HFFc6 (cell line): ENCODE results near the gene ENPP4. TPM values are rescaled to one million over a fixed set of nuclear protein-coding genes. Genes with fewer than 3 reads are reported as not detected.

ENCODE experiments used
- DNase-seq: peaks from one replicate; pipeline ENCODE4 v3.0.0-alpha.2; 2018
- H3K27ac Mint-ChIP-seq: 2 replicates; pipeline ENCODE4 v1.8.0; 2020; ENCODE audit warnings: mild to moderate bottlenecking, mixed read lengths
- H3K27me3 Mint-ChIP-seq: 2 replicates; pipeline ENCODE4 v1.8.0; 2021; ENCODE audit warnings: mild to moderate bottlenecking, moderate library complexity, mixed read lengths; ENCODE audit not compliant: insufficient read depth
- H3K36me3 Mint-ChIP-seq: 2 replicates; pipeline ENCODE4 v1.8.0; 2021; ENCODE audit warnings: low read depth, mixed read lengths
- H3K4me1 Mint-ChIP-seq: 2 replicates; pipeline ENCODE4 v1.8.0; 2020; ENCODE audit warnings: low read depth, mixed read lengths
- H3K4me3 Mint-ChIP-seq: 2 replicates; pipeline ENCODE4 v1.8.0; 2020; ENCODE audit warnings: mild to moderate bottlenecking, moderate library complexity, mixed read lengths
- H3K9me3 Mint-ChIP-seq: 2 replicates; pipeline ENCODE4 v1.8.0; 2020; ENCODE audit warnings: mild to moderate bottlenecking, mixed read lengths
- total RNA-seq, 6 experiments: library from RNA; stranded (reverse); fragmentation: NEBNext Ultra II Directional; extraction: Animal tissue kit (Norgen Biotek cat#: 25700); gene quantifications; 2 replicates in 1 of 6; 3 replicates in 5 of 6; pipeline ENCODE4 v1.2.3, GENCODE V29; 2021
- TF ChIP-seq, protein P1 (sequence below): fragments of 200-600 bp; sonication (generic); IDR thresholded peaks from 2 replicates; pipeline ENCODE4 v1.5.0; 2021; ENCODE audit warnings: antibody characterized with exemption, mild to moderate bottlenecking

ENPP4 gene
- total RNA-seq, 6 experiments from 2014 or later = 0.05 TPM; not detected in 5

DNA sequence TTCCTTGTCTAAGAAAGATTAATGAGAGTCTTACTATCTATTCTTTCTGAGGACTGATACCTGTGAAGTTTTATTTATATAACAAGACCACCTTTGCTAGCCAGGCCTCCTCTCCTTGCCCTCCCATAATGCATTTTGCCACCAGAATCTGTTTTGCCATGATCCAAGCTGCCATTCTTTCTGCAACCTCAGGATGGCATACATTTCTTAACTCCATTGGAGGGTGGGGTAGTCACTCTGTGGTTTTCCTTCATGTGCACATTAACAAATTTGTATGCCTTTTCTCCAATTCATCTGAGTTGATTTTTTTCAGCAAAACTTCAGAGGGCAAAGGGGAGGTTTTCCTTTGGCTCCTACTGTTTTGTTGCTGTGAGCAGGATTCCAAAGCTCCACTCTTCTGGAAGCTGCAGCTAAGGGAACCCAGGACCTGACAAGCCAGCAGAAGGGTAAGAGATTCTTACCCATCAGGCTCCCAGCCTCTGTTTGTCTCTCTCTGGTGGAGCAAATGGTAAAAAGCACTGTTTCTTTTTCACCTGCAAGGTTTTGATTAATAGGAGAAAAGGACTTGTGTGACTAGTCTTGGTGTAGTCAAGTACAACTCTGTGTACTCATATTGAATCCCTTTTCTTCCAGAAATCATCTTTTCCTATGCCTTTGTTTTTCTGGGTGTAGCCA lies 26.2 kb upstream of the ENPP4 start:
- Mint-ChIP-seq H3K27me3 (no peaks in the 10 kb centered on the region), H3K4me3 (no peak overlapping the region), H3K4me1 (no peaks in the 10 kb centered on the region), H3K36me3 (no peaks in the 10 kb centered on the region), H3K9me3 (peaks cover 10% of the 10 kb centered on the region), H3K27ac (no peak overlapping the region)
- TF ChIP-seq, protein P1, sequence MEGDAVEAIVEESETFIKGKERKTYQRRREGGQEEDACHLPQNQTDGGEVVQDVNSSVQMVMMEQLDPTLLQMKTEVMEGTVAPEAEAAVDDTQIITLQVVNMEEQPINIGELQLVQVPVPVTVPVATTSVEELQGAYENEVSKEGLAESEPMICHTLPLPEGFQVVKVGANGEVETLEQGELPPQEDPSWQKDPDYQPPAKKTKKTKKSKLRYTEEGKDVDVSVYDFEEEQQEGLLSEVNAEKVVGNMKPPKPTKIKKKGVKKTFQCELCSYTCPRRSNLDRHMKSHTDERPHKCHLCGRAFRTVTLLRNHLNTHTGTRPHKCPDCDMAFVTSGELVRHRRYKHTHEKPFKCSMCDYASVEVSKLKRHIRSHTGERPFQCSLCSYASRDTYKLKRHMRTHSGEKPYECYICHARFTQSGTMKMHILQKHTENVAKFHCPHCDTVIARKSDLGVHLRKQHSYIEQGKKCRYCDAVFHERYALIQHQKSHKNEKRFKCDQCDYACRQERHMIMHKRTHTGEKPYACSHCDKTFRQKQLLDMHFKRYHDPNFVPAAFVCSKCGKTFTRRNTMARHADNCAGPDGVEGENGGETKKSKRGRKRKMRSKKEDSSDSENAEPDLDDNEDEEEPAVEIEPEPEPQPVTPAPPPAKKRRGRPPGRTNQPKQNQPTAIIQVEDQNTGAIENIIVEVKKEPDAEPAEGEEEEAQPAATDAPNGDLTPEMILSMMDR = no peak
- no peak for DNase-seq

DNA sequence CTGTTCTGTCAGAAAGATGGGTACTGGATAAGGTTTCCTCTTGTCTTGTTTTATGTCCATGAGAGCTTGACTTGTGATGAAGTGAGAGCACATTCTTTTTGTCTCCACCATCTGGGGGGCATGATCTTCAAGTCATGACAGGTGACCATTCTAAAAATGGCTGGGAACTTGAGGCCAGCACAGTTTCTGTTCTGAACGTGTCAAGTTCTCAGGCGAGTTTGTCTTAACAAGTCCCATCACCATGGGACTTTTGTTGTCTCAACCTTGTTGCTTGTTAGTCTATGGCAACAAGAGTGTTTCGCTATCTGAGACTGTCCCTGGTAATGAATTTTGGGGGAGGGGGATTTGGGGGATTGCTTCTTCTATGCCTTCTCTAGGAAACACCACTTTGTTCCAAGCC lies 25.6 kb upstream of the ENPP4 start:
- no peak overlapping the region for H3K4me3 Mint-ChIP-seq
- no peaks in the 10 kb centered on the region for H3K4me1 Mint-ChIP-seq
- TF ChIP-seq, protein P1 = no peak
- H3K9me3 Mint-ChIP-seq = peaks cover 13% of the 10 kb centered on the region
- H3K27me3 Mint-ChIP-seq = no peaks in the 10 kb centered on the region
- no peak overlapping the region for H3K27ac Mint-ChIP-seq
- DNase-seq = no peak
- H3K36me3 Mint-ChIP-seq = no peaks in the 10 kb centered on the region

DNA sequence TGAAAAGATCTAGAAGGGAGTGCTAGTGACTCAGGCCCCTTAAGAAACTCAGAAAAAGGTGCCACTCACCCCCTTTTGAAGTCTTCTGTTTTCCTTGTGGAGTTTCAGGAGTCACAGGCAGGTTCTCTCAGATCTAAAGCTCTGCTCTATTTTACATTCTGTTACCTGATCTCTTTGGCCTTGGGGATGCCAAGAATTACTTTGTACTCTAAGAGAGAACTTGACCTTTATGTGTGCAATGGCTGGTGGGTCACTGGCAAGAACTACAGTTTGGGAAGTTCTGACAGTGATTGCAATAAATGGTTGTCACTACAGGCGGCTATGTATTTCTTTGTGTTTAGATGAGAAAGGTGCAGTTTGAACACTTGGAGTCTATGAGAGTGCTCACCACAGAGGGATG lies 24.2 kb upstream of the ENPP4 start:
- Mint-ChIP-seq H3K27me3 (no peaks in the 10 kb centered on the region), H3K4me3 (no peak overlapping the region), H3K4me1 (no peaks in the 10 kb centered on the region), H3K36me3 (no peaks in the 10 kb centered on the region), H3K9me3 (peaks cover 19% of the 10 kb centered on the region), H3K27ac (no peak overlapping the region)
- TF ChIP-seq, protein P1 = no peak
- no peak for DNase-seq

DNA sequence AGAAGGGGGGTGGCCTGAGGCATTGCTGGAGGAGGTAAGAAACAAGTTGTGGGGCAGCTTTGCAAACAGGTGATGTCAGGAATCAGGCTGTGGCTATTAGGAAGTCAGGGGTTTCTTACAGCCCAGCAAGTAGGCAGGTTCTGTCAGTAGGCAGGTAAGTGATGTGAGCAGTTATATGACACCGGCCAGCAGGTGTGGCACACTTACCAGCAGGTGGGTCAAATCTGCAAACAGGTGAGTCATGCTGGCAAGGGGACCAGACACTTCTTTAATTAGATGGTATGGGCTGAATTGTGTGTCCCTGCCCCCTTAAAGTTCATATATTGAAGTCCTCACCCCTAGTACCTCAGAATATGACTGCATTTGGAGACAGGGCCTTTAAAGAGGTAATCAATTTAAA lies 16.4 kb upstream of the ENPP4 start:
- TF ChIP-seq, protein P1 = no peak
- no peak overlapping the region for H3K4me3 Mint-ChIP-seq
- DNase-seq = no peak
- H3K27me3 Mint-ChIP-seq = no peaks in the 10 kb centered on the region; the same call in 1 of the 2 replicates
- peaks cover 18% of the 10 kb centered on the region for H3K9me3 Mint-ChIP-seq
- H3K4me1 Mint-ChIP-seq = no peaks in the 10 kb centered on the region
- no peaks in the 10 kb centered on the region for H3K36me3 Mint-ChIP-seq
- no peak overlapping the region for H3K27ac Mint-ChIP-seq

DNA sequence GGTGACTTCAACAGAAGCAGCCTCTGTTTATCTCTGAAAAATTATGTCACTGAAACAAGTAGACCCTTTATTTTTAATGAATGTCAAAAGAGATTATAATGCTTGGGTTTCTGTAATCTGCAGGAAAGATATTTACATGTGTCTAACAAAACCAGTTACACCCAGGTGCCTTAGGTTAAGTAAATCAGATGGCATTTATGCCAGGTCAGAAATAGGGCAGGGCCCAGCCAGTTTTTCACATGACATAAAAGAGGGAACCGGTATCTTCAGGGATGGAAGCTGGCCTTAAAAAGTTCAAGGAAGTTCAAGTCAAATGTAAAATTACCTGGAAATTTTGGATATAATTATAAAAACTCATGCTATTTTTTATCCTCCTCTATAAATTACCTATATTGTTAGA lies 14.2 kb upstream of the ENPP4 start:
- no peak for DNase-seq
- no peak overlapping the region for H3K4me3 Mint-ChIP-seq

More for the DNA sequence above, 14.2 kb upstream of the ENPP4 start:
- Mint-ChIP-seq H3K4me1 (no peaks in the 10 kb centered on the region), H3K27ac (no peak overlapping the region), H3K27me3 (no peaks in the 10 kb centered on the region; the same call in 1 of the 2 replicates), H3K9me3 (peaks cover 20% of the 10 kb centered on the region), H3K36me3 (no peaks in the 10 kb centered on the region)
- TF ChIP-seq, protein P1 = no peak
